Keratinocyte (primary cell): ENCODE measurements around the gene ST3GAL6. TPM values are rescaled to one million over a fixed set of nuclear protein-coding genes. Genes with fewer than 3 reads are reported as not detected.

ENCODE experiments used
- DNase-seq: peaks from one replicate; pipeline ENCODE4 v3.0.0-alpha.2; 2011; ENCODE audit warnings: low read depth, missing footprints, low spot score
- FAIRE-seq: peaks from 2 replicates; lab custom pipeline; 2011; peaks lifted over from hg19 to GRCh38; lab: Jason Lieb, UNC
- H2AFZ ChIP-seq: 2 replicates; pipeline ENCODE4 v1.6.0; 2012; ENCODE audit warnings: low read length, control low read depth, inconsistent platforms; ENCODE audit not compliant: control insufficient read depth
- H3K27ac ChIP-seq: 2 replicates; pipeline ENCODE4 v1.5.1; 2011; ENCODE audit warnings: low read length; ENCODE audit not compliant: control insufficient read depth, insufficient read depth
- H3K27me3 ChIP-seq: 3 replicates; pipeline ENCODE4 v1.6.0; 2011; ENCODE audit warnings: low read length; ENCODE audit not compliant: control insufficient read depth, insufficient read depth; ENCODE audit errors: extremely low read depth
- H3K36me3 ChIP-seq, 2 experiments: 2 replicates in 1 of 2; 3 replicates in 1 of 2; pipeline ENCODE4 v1.5.1; 2011; ENCODE audit warnings: low read length in 2 of 2, mild to moderate bottlenecking in 1 of 2; ENCODE audit not compliant: control insufficient read depth in 2 of 2, insufficient read depth in 2 of 2; ENCODE audit errors: extremely low read depth in 1 of 2
- H3K4me1 ChIP-seq: 3 replicates; pipeline ENCODE4 v1.5.1; 2011; ENCODE audit warnings: low read length; ENCODE audit not compliant: control insufficient read depth, insufficient read depth; ENCODE audit errors: extremely low read depth
- H3K4me2 ChIP-seq: 3 replicates; pipeline ENCODE4 v1.6.0; 2011; ENCODE audit warnings: low read depth, low read length; ENCODE audit not compliant: control insufficient read depth, insufficient read depth; ENCODE audit errors: extremely low read depth
- H3K4me3 ChIP-seq, 3 experiments: fragments of 200-600 bp in 1 of 3; sonication (generic) in 1 of 3; 2 replicates in 2 of 3; 3 replicates in 1 of 3; pipeline ENCODE4 v1.5.1; 2011 to 2016; ENCODE audit warnings: low read length in 3 of 3, mild to moderate bottlenecking in 3 of 3, control low read depth in 2 of 3, inconsistent platforms in 1 of 3, low read depth in 1 of 3, mixed read lengths in 1 of 3, mixed run types in 1 of 3, moderate library complexity in 1 of 3; ENCODE audit not compliant: control insufficient read depth in 2 of 3, insufficient read depth in 2 of 3; ENCODE audit errors: extremely low read depth in 1 of 3
- H3K79me2 ChIP-seq: 2 replicates; pipeline ENCODE4 v1.6.0; 2012; ENCODE audit warnings: low read length; ENCODE audit not compliant: control insufficient read depth, insufficient read depth
- H3K9ac ChIP-seq: 3 replicates; pipeline ENCODE4 v1.6.0; 2011; ENCODE audit warnings: low read length; ENCODE audit not compliant: control insufficient read depth, insufficient read depth; ENCODE audit errors: extremely low read depth
- H3K9me1 ChIP-seq: 3 replicates; pipeline ENCODE4 v1.6.0; 2011; ENCODE audit warnings: low read length; ENCODE audit not compliant: control insufficient read depth, insufficient read depth; ENCODE audit errors: extremely low read depth
- H3K9me3 ChIP-seq: 2 replicates; pipeline ENCODE4 v1.5.1; 2012; ENCODE audit warnings: low read depth, low read length; ENCODE audit not compliant: control insufficient read depth
- H4K20me1 ChIP-seq: 3 replicates; pipeline ENCODE4 v1.6.0; 2011; ENCODE audit warnings: low read length; ENCODE audit not compliant: control insufficient read depth, insufficient read depth; ENCODE audit errors: extremely low read depth
- EZH2 ChIP-seq: IDR thresholded peaks from one replicate; pipeline ENCODE4 v1.6.1; 2012; ENCODE audit warnings: inconsistent platforms, mild to moderate bottlenecking, low read length, moderate library complexity
- dilution Hi-C: fragments of 300-500 bp; cut with MboI; formaldehyde crosslinking; loops from one replicate; pipeline ENCODE4 v1.7.0; 2020; ENCODE audit warnings: low sequenced_read_pairs; ENCODE audit not compliant: extremely low pct_ligation_motif_present
- polyA plus RNA-seq, 5 experiments: library from polyadenylated mRNA; depleted of rRNA in 3 of 5; stranded (reverse) in 3 of 5; stranded (forward) in 1 of 5; unstranded in 1 of 5; fragments of >200 nt; gene quantifications; 1 replicate in 1 of 5; 2 replicates in 3 of 5; 3 replicates in 1 of 5; pipeline versions ENCODE4 v1.2.1 to v1.2.3, GENCODE V29; 2011 to 2012; ENCODE audit warnings: missing spikeins in 2 of 5, low read depth in 1 of 5, low replicate concordance in 1 of 5
- TF ChIP-seq, protein P1 (sequence below), 3 experiments: IDR thresholded peaks in 1 of 3; conservative IDR thresholded peaks in 1 of 3; optimal IDR thresholded peaks in 1 of 3; 2 replicates in 2 of 3; 3 replicates in 1 of 3; pipeline versions ENCODE3 to v1.5.1; 2011; ENCODE audit warnings: low read length in 3 of 3, mild to moderate bottlenecking in 3 of 3, moderate library complexity in 2 of 3, control low read depth in 1 of 3, inconsistent platforms in 1 of 3; ENCODE audit not compliant: insufficient read depth in 2 of 3; ENCODE audit errors: extremely low read depth in 1 of 3

ST3GAL6 gene
- polyA plus RNA-seq, 1 donor (not counting 4 experiments of a cell fraction or from before 2014, with no cell fraction given): 5.3 TPM

DNA sequence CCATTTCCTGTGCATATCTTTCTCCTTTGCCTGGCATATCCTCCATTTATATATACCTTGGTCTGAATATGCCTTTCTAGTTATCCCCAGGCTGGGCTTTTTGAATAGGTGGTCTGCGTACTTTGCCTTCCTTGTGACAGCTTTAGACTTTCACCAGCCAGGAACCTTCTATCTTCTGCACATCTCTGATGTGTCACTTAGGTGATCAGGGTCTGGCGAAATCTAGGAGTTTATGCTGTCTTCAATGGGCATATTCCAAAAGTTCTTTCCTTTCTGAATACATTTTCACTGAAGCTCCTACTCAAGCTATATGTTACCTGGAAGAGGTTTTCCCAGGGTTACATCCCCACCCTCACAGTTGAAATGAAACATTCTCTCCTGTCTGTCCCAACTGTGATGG lies 27.8 kb upstream of the ST3GAL6 start:
- Histone ChIP-seq H3K27ac (no peak overlapping the region), H3K4me1 (peaks cover 18% of the 10 kb centered on the region), H3K79me2 (peaks cover 12% of the 10 kb centered on the region), H3K36me3 (no peaks in the 10 kb centered on the region), H3K4me3 (no peak overlapping the region), H3K9ac (no peak overlapping the region), H4K20me1 (no peaks in the 10 kb centered on the region), H3K9me3 (no peaks in the 10 kb centered on the region), H3K4me2 (no peak overlapping the region), H2AFZ (no peak overlapping the region), H3K9me1 (no peaks in the 10 kb centered on the region), H3K27me3 (no peaks in the 10 kb centered on the region)
- DNase-seq: no peak
- dilution Hi-C loops: no loop called here
- no peak for FAIRE-seq
- TF ChIP-seq EZH2: no peak
- TF ChIP-seq, protein P1, sequence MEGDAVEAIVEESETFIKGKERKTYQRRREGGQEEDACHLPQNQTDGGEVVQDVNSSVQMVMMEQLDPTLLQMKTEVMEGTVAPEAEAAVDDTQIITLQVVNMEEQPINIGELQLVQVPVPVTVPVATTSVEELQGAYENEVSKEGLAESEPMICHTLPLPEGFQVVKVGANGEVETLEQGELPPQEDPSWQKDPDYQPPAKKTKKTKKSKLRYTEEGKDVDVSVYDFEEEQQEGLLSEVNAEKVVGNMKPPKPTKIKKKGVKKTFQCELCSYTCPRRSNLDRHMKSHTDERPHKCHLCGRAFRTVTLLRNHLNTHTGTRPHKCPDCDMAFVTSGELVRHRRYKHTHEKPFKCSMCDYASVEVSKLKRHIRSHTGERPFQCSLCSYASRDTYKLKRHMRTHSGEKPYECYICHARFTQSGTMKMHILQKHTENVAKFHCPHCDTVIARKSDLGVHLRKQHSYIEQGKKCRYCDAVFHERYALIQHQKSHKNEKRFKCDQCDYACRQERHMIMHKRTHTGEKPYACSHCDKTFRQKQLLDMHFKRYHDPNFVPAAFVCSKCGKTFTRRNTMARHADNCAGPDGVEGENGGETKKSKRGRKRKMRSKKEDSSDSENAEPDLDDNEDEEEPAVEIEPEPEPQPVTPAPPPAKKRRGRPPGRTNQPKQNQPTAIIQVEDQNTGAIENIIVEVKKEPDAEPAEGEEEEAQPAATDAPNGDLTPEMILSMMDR (optimal IDR thresholded peaks at IDR 0.05 in 1 of 3, IDR thresholded peaks at IDR 0.05 in 1 of 3, conservative IDR thresholded peaks at IDR 0.05 in 1 of 3; ENCODE audit: extremely low read depth in 1 of 3, insufficient read depth in 2 of 3, low read length in 3 of 3): no peak

DNA sequence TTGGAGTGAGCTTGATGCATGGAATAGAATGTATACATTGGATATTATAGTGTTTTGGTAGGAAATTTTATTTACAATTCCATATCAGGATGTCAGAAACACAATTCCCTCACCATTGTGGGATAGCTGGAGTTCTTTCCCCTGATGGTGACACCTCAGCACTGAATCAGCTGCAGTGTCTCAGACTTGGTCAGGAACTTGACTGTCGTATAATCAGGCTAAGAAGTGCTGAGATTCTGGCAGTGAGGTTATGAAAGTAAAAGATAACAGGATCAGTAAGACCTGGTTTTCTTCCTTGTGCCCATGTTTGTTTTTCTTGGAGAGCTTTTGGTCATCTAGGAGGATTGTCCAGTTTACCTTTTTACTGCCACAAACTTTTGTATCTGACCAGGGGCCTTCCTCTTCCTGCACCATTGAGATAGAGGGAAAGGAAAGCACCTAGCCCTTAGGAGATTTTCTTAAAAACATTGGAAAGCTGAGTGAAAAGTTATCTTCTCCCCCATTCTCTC lies 27.3 kb upstream of the ST3GAL6 start:
- H3K9me1 ChIP-seq: no peaks in the 10 kb centered on the region
- no peak overlapping the region for H3K4me3 ChIP-seq
- no peak for FAIRE-seq
- no peak overlapping the region for H3K9ac ChIP-seq
- H2AFZ ChIP-seq: no peak overlapping the region
- peaks cover 12% of the 10 kb centered on the region for H3K79me2 ChIP-seq
- H3K9me3 ChIP-seq: no peaks in the 10 kb centered on the region
- TF ChIP-seq, protein P1 (optimal IDR thresholded peaks at IDR 0.05 in 1 of 3, IDR thresholded peaks at IDR 0.05 in 1 of 3, conservative IDR thresholded peaks at IDR 0.05 in 1 of 3; ENCODE audit: extremely low read depth in 1 of 3, insufficient read depth in 2 of 3, low read length in 3 of 3): no peak
- TF ChIP-seq EZH2: no peak
- no peaks in the 10 kb centered on the region for H3K36me3 ChIP-seq
- H4K20me1 ChIP-seq: no peaks in the 10 kb centered on the region
- no peak overlapping the region for H3K27ac ChIP-seq
- no peak overlapping the region for H3K4me2 ChIP-seq
- no peak for DNase-seq
- dilution Hi-C loops: no loop called here
- H3K4me1 ChIP-seq: peaks cover 14% of the 10 kb centered on the region
- H3K27me3 ChIP-seq: no peaks in the 10 kb centered on the region
